ENCODE results near the gene MARK3.

MARK3 gene

GRCh38 chr14:103367995-103368394 lies 17.2 kb upstream of the MARK3 start:
- DNase-seq, result no peak

DNA sequence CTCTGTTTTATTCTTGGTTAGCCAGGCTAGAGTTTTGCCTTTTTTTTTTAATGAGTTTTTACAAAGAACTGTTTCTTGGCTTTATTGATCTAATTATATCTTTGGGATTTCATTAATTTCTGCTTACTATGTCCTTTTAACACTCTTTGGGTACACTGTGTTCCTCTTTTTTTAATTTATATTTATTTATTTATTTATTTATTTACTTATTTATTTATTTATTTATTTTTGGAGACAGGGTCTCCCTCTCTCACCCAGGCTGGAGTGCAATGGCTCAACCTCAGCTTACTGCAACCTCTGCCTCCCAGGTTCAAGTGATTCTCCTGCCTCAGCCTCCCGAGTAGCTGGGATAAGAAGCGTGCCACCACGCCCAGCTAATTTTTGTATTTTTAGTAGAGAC lies 15.1 kb upstream of the MARK3 start:
- no peak for DNase-seq

- no peak for DNase-seq
Measured at GRCh38 chr14:103372017-103372416, 13.2 kb upstream of the MARK3 start.

- peak in 1 of 2 donors; percentile 18 for DNase-seq
Measured at GRCh38 chr14:103372552-103373304, 12.5 kb upstream of the MARK3 start.

GRCh38 chr14:103374121-103374520 lies 11.1 kb upstream of the MARK3 start:
- no peak for DNase-seq

DNA sequence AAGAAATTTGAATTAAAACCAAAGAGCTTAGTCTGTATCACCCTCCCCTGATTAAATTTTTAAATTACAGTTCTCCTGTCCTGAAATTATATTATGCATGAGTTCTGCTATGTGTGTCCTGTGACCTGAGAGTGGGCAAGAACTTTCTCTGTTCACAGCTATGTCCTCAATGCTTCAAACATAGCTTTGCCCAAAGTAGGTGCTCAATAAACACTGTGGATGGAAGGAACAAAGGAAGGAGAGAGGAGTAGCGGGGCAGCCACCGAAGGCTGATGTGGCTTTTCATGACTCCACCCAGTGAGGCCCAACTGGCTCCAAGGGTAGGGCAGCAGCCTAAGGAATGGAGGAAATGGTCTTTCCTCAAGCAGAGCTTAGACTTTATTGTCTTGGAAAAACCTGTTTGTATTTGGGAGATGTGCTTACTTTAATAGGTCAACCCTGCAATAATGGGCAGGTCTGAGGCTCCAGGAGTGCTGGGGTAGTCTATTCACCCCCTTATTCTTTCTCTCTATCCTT lies 7.6 kb upstream of the MARK3 start:
- DNase-seq, result no peak

DNA sequence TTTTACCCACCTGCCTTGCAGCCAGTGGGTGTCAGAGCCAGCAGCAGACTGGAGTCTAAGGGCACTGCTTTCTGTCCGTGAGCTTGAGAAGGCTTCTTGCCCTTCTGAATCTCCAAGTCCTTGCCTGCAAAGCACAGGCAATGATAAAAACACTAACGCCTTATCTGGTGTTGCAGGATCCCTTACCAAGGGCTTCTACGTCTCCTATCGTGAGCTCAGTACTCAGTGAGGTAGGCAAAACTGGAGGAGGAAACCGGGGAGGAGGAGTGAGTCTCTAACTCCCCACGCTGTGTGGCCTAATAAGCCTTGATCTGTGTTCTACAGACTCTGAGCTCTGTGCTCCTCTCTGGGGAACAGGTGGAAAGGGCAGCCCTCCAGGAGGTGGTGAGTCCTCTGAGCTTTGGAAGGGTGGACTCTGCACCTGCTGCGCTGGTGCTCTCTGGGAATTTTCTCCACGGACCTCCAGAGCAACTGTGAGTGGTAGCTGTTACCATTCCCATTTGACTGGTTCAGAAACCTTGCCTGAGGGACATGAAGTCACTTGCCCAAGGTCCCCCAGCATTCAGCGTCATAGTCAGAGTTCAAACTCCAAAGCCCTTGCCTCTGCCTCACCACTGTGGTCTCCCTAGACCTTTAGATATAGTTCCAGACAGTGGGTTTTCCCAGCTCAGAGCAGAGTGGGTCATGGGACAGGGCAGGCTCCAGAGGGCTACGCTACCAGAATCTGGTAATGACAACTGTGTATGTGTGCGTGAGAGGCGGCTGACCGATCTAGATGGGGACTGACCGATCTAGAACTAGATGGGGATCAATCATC lies 7.0 kb upstream of the MARK3 start:
- DNase-seq, result no peak

- DNase-seq, result no peak
Measured at GRCh38 chr14:103380719-103381377, 4.4 kb upstream of the MARK3 start.

GRCh38 chr14:103382376-103382775 lies 2.8 kb upstream of the MARK3 start:
- DNase-seq, result no peak

- DNase-seq, result peak in 1 of 2 donors; percentile 3
Measured at GRCh38 chr14:103384450-103385151, 614 bp upstream of the MARK3 start.

DNA sequence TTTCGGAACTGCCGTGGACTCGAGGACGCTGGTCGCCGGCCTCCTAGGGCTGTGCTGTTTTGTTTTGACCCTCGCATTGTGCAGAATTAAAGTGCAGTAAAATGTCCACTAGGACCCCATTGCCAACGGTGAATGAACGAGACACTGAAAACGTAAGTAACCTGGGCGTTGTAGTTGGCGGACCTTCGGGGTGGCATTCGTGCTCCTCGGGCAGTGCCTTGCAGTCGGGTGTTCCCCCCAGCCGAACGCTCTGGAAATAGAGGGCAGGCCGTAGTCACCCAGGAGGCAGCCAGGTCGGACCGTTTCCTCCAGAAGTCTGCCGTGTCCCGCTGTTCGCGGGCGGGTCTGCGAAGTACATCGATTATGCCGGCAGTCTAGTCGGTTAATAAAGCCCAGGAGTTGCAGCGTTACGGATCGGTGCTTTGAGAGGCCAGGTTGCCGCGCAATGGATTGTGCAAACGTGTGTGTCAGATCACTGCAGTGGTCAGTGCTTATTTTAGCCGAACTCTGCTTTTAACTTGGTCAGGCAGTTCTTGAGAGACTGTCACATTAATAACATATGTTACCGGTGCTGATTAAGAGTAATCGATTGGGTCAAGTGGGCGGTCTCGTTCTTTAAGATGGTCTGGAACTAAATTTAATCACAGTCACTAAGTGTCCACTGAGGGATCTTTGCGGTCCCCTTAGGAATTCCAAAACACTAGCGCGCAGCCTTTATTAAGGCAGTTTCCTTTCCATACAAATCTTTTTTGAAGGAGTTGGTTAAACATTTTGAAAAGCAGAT lies 906 bp downstream of the MARK3 start:
- peak; percentile 41 for DNase-seq

DNA sequence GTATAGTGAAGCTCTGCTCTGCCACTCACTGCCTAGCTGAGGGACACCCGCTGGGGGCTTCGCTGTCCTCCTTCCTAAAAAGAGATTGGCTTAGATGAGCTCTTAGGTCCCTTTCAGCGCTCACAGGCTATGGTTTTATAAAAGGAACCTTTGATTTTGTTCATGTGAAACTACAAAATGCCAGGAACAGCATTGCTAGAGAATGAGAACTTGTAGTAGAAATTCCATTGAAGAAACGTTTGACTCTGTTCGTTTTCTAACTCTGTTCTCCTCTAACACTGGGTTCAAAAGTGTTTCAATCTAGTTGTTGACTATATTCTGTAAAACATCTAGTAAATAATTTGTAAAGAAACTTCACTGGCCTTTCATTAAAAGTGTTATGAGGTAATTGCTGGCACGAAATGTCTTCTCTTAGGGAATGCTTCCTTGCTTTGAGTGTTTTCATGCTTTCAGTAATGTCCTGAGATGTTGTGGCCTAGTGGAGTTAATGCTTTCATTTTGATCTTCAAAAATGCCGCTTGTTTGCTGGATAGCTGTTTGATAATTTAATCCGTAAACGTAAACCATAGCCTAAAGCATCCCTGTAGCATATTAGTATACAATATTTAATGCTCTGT lies 1.6 kb downstream of the MARK3 start:
- DNase-seq, result no peak

GRCh38 chr14:103388664-103389063 lies 3.4 kb downstream of the MARK3 start:
- DNase-seq, result no peak

- DNase-seq, result no peak
Measured at GRCh38 chr14:103390605-103391004, 5.4 kb downstream of the MARK3 start.

GRCh38 chr14:103391048-103391447 lies 5.8 kb downstream of the MARK3 start:
- peak; percentile 30 to 48 for DNase-seq

- DNase-seq, result no peak
Measured at GRCh38 chr14:103392106-103392505, 6.9 kb downstream of the MARK3 start.

GRCh38 chr14:103392572-103392971 lies 7.4 kb downstream of the MARK3 start:
- no peak for DNase-seq

GRCh38 chr14:103393070-103393469 lies 7.9 kb downstream of the MARK3 start:
- DNase-seq, result no peak

DNA sequence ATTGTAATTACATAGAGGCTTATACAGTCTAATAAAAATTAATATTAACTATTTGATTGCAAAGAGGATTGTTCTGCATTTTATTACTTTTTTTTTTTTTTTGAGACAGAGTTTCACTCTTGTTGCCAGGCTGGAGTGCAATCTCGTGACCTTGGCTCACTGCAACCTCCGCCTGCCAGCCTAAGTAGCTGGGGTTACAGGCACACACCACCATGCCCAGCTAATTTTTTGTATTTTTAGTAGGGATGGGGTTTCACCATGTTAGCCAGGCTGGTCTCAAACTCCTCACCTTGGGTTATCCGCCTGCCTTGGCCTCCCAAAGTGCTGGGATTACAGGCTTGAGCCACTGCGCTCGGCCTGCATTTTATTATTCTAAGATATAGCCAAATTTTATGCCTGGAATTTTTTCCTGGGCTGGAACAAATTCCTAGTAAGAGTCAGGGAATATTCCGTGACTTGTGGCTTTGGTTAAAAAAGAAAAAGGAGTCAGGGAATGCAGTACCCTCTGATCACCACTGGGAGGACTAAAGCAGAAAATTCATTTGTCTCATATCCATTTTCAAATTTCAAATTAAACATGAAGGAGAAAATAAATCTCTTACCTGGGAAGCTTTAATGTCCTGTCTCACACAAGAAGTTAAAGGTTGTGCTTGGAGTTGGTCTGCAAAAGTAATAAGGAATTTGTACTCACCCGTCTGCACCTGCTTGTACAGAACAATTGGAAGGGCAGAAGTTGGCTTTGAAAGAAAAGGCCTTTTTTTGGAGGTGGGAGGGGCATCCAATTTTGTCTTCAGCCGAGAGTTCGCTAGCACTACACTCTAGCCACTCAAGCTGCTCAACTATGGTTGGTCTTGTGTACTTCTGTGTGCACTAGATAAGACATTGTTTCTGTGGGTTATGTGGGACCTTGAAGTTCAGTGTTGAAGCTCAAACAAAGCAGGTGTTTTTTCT lies 8.7 kb downstream of the MARK3 start:
- DNase-seq, result no peak

- no peak for DNase-seq
Measured at GRCh38 chr14:103395244-103395643, 10.0 kb downstream of the MARK3 start.

Measured in stimulated activated CD4-positive, alpha-beta T cell treated with anti-CD3 and anti-CD28 coated beads, Interleukin-2, amount 100 ng/mL, for 24 hours (primary cell).